ENCODE data around the gene LCP2. TPM values are rescaled to one million over a fixed set of nuclear protein-coding genes. Genes with fewer than 3 reads are reported as not detected.

Gene LCP2
- total RNA-seq, 4 donors from 2014 or later, result 27.5 to 53.8 (median 47.3) TPM

- peak overlapping the region in 2 of 4 donors; percentile 53 to 81 for H3K27ac ChIP-seq
- no peak overlapping the region for H3K4me3 ChIP-seq
- peaks cover 0 to 57% (median 30%) of the 10 kb centered on the region in 4 donors for H3K4me1 ChIP-seq
- no peak for DNase-seq (ENCODE audit: low spot score in 2 of 2)
- H3K27me3 ChIP-seq, result no peaks in the 10 kb centered on the region
- 75 to 94% methylated on average over 7 of the region's 7 CpGs for WGBS, 2 donors
- TF ChIP-seq POLR2A (IDR thresholded peaks at IDR 0.05), result no peak
- TF ChIP-seq EP300 (IDR thresholded peaks at IDR 0.05), result peak in 1 of 2 donors; percentile 16
- TF ChIP-seq CTCF (IDR thresholded peaks at IDR 0.05), result no peak
- H3K9me3 ChIP-seq, result no peaks in the 10 kb centered on the region
- no peaks in the 10 kb centered on the region for H3K36me3 ChIP-seq
Measured at GRCh38 chr5:170269579-170269978, 28.0 kb downstream of the LCP2 start.

- Histone ChIP-seq H3K4me1 (peaks cover 0 to 55% (median 30%) of the 10 kb centered on the region in 4 donors), H3K4me3 (no peak overlapping the region), H3K9me3 (no peaks in the 10 kb centered on the region), H3K27me3 (no peaks in the 10 kb centered on the region), H3K27ac (peak overlapping the region in 3 of 4 donors; percentile 32 to 81 (median 53)), H3K36me3 (no peaks in the 10 kb centered on the region)
- TF ChIP-seq EP300 (IDR thresholded peaks at IDR 0.05), result peak in 1 of 2 donors; percentile 59
- TF ChIP-seq CTCF (IDR thresholded peaks at IDR 0.05), result no peak
- WGBS, 2 donors, result 11 to 42% methylated on average over 3 of the region's 3 CpGs
- DNase-seq (ENCODE audit: low spot score in 2 of 2), result no peak
Measured at GRCh38 chr5:170268884-170269283, 28.7 kb downstream of the LCP2 start.

- H3K27ac ChIP-seq, result peak overlapping the region in 3 of 4 donors; percentile 48 to 81 (median 73)
- DNase-seq (ENCODE audit: low spot score in 2 of 2), result no peak
- H3K4me3 ChIP-seq, result peak overlapping the region in 2 of 4 donors; percentile 3 to 29
- no peaks in the 10 kb centered on the region for H3K27me3 ChIP-seq
- H3K4me1 ChIP-seq, result peaks cover 0 to 51% (median 30%) of the 10 kb centered on the region in 4 donors
- no peaks in the 10 kb centered on the region for H3K9me3 ChIP-seq
- H3K36me3 ChIP-seq, result no peaks in the 10 kb centered on the region
- 22 to 23% methylated on average over 15 of the region's 15 CpGs for WGBS, 2 donors
- TF ChIP-seq CTCF (IDR thresholded peaks at IDR 0.05) (peak in 1 of 5 experiments; percentile 10), POLR2A (IDR thresholded peaks at IDR 0.05) (no peak)
Measured at GRCh38 chr5:170268153-170268689, 29.4 kb downstream of the LCP2 start.

DNA sequence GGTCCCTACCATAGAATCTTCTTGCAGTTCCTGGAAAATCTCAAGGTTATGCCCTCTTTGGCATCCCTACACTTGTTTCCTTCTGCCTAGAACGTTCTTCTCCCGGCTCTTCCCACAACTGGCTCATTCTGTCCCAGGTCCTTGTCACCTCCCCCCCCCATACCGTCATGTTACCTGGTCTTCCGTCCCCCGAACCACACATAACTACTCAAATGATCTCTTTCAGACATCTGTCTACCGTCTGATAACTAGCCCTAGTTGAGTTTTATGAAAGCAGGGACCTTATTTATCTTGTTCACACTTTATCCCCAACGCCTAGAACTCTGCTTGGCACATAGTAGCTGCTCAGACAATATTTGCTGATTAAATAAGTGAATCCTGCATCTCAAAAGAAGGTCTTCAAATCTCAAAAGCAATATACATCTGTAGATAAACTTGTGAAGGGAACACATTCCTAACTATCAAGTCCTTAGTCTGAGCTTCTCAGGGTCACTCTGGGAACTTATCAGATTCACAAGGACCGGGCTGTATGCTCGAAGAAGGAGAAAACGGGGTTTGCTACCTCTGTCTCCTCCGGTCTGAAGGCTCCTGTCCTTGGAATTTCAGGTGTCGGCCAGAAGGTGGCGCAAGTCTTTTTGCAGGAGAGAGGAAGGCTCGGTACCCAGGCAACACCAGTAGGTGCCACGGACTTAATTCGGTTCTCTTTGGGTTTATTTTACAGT, 30.0 kb downstream of the LCP2 start:
- H3K4me3 ChIP-seq, result no peak overlapping the region
- TF ChIP-seq CTCF (IDR thresholded peaks at IDR 0.05) (peak; percentile 77 to 84 (median 79)), POLR2A (IDR thresholded peaks at IDR 0.05) (no peak), EP300 (IDR thresholded peaks at IDR 0.05) (peak in 1 of 2 donors; percentile 53)
- peaks cover 0 to 1% (median 0%) of the 10 kb centered on the region in 3 donors for H3K36me3 ChIP-seq
- WGBS, 2 donors, result 35 to 41% methylated on average over 16 of the region's 16 CpGs
- peak; percentile 66 to 78 for DNase-seq (ENCODE audit: low spot score in 2 of 2)
- peak overlapping the region; percentile 4 to 81 (median 48) for H3K27ac ChIP-seq
- no peaks in the 10 kb centered on the region for H3K27me3 ChIP-seq
- H3K4me1 ChIP-seq, result peaks cover 0 to 54% (median 30%) of the 10 kb centered on the region in 4 donors
- H3K9me3 ChIP-seq, result no peaks in the 10 kb centered on the region

Data from tibial nerve (tissue), 4 donors.